ENCODE data around the gene MMP25.

Gene MMP25

GRCh38 chr16:3017344-3017743, 29.0 kb upstream of the MMP25 start:
- DNase-seq, result no peak

DNA sequence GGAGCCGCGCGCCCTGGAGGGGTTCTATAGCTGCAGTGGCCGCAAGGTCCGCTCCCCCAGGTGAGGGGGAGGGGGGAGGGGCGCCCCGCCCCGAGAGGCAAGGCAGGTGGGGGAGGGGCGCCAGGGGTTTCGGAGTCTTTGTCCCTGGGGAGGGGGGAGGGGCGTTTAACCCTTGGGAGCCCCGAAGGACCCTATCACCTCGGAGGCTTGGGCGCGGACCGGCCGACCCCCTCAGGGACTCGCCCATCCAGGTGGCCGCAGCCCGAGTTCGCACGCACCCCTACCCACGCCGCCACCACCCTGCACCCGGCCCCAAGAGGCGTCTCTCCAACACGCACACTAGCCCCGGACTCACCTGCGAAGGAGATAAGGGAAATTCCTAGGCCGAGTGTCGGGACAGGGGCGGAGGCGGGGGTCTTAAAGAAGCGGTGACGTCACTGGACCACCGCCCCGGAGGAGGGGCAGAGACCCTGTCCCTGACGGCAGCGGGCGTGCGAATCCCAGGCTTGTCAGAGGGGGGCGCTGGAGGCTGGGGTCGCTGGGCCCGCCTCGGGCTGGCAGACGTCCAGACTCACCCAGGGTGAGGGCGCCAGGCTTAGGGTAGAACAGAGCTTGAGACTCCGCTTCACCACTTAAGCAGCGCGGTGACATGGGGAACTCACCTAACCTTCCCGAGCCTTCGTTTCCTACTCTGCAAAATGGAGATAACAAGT, 28.4 kb upstream of the MMP25 start, which contains the start of gene CLDN6:
CLDN6 (minus strand) TSS at position 390 of the 713 bp plus-strand sequence. CDS start 2,162 bp downstream, outside the sequence.
- peak; percentile 61 for DNase-seq

DNA sequence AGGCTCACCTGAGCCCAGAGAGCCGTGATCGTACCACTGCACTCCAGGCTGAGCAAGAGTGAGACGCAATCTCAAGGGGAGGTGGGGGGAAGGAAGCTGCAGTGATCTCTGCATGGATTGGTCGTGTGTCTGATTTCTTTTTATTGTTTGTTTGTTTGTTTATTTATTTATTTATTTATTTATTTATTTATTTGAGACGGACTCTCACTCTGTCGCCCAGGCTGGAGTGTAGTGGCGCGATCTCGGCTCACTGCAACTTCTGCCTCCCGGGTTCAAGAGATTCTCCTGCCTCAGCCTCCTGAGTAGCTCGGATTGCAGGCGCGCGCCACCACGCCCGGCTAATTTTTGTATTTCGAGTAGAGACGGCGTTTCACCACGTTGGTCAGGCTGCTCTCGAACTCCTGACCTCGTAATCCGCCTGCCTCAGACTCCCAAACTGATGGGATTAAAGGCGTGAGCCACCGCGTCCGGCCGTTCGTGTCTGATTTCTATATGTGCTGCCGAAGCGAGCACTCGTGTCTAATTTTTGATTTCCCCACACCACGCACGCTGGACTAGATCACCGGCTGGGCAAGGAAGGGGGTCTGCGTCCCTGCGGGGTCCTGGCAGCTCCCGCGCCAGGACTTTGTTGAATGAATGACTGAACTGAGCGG, 26.6 kb upstream of the MMP25 start:
- DNase-seq, result no peak

- peak; percentile 74 for DNase-seq
Observed at GRCh38 chr16:3020247-3020603, 26.1 kb upstream of the MMP25 start, which contains the start of gene TNFRSF12A. TNFRSF12A (plus strand) TSS chr16:3020368; CDS start chr16:3020398, 30 bp downstream.

DNA sequence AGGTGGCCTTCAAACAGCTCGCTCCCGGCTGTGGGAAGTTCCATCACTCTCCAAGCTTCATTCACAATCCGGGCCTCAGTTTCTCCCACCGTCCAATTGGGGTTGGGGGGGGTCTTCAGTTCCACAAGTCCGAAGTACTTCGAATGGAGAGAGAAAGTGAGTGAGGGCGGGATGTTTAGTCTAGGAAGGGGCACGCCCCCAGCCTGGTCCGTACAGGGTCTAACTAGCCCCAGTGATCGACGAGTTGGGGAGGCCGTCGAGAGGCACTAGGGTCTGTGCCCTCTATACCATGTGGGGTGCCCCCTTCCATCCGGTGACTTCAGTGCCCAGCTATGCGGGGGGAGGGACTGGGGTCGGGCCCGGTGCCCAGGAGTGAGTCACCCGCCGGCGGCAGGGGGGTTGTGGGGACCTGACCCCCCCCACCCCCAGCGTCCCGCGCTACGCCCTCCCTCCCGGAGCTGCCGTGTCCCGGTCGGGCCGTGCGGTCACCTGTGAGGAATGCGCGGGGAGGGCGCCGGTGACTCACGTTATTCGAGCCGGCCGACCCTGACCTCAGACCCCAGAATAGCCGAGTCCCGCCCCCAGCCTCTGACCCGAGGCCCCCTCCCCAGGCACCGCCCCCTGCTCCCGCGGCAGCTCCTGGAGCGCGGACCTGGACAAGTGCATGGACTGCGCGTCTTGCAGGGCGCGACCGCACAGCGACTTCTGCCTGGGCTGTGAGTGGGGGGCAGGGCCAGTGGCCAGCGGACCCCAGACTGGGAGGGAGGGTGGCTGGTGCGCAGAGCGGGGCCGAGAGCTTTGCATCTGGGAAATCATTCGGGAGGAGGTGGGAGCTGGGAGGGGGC, 25.5 kb upstream of the MMP25 start:
- no peak for DNase-seq

GRCh38 chr16:3021449-3022207, 24.7 kb upstream of the MMP25 start:
- DNase-seq, result peak; percentile 77

GRCh38 chr16:3022208-3022683, 24.1 kb upstream of the MMP25 start:
- DNase-seq, result no peak

DNA sequence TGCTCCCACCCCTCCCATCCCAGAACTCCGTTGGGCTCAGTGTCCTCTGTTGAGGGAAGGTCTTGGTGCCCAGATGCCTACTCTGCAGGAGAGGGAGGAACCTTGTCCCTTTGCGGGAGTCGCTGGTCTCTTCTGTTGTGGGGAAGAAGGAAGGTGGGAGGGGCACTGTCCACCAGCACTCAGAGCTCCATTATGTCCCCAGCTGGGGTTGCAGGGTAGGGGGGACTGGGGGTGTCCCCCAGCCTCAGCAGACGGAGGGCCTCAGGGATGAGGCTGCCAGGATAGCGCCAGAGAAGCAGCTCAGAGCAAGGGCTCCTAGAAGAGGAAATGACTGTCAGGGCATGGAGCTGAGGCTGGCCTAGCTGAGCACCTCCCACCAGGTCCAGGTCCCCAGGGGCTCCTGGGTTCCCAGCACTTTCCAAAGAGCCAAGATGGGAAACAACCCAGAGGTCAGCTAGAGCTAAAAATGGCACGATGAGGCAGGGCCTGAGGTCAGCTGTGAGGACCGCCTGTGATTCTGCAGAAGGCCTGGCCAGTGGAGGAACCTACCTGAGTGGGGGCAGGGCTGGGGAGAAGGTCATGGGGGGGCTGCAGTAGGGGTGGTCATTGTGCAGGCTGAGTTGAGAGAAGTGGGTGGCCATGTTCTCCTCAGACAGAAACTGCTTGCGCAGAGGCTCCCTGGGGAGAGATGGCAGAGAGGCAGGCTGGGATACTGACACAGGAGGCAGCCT, 23.5 kb upstream of the MMP25 start:
- DNase-seq, result no peak

DNA sequence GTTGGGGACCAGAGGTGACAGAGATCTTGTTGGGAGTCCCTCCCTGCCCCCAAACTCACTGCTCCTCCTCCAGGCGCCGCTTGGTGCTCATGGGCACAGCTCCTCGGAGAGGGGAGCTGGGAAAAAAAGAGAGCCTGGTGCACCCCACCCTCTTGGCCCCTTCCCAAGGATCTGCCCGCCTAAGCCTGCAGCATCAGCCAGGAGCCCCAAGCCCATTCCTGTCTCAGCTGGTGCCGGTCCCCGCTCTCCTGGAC, 23.0 kb upstream of the MMP25 start:
- DNase-seq, result no peak

DNA sequence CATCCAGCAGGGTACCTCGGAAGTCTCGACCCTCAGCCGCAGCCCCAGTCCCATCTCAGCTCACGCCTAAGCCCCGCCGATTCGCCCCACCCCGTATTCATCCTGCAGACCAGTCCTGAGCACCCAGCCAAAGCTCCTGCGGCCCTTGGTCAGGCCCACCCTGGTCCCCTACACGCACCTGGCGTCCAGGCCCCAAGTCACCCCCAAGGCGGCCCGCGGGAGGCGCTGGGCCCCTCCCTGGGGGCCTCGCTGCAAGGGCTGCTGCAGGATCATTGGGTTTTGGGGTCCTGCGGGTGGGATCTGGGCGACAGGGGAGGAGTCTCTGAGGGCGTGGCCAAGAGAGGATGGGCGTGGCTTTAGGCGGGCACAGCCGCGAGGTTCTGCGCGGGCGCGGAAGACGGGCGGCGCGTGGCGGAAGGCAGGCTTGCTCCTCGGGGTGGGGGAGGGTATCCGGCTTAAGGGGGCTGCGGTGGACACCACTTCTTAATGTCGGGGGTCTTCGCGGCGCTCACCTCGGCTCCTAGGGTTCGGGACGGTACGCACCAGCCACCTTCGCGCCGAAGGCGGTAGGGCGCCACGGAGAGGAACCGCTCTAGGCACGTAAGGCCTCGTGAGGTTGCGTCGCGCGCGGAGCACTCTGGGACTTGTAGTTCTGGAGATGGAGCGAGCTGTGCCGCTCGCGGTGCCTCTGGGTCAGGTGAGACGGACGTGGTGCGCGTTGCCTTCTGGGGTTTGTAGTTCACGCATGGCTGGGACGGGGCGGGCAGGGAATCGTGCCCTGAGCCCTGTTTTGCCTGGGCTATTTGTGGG, 22.5 kb upstream of the MMP25 start, which contains the start of the genes HCFC1R1 and THOC6:
HCFC1R1 (minus strand) TSS at position 274 of the 810 bp plus-strand sequence; CDS start at position 273, 1 bp downstream.
THOC6 (plus strand) TSS at position 367 of the 810 bp plus-strand sequence; CDS start at position 659, 292 bp downstream.
- DNase-seq, result peak; percentile 98

GRCh38 chr16:3025032-3026002, 21.0 kb upstream of the MMP25 start:
- DNase-seq, result no peak

- DNase-seq, result no peak
Observed at GRCh38 chr16:3026003-3026378, 20.4 kb upstream of the MMP25 start.

DNA sequence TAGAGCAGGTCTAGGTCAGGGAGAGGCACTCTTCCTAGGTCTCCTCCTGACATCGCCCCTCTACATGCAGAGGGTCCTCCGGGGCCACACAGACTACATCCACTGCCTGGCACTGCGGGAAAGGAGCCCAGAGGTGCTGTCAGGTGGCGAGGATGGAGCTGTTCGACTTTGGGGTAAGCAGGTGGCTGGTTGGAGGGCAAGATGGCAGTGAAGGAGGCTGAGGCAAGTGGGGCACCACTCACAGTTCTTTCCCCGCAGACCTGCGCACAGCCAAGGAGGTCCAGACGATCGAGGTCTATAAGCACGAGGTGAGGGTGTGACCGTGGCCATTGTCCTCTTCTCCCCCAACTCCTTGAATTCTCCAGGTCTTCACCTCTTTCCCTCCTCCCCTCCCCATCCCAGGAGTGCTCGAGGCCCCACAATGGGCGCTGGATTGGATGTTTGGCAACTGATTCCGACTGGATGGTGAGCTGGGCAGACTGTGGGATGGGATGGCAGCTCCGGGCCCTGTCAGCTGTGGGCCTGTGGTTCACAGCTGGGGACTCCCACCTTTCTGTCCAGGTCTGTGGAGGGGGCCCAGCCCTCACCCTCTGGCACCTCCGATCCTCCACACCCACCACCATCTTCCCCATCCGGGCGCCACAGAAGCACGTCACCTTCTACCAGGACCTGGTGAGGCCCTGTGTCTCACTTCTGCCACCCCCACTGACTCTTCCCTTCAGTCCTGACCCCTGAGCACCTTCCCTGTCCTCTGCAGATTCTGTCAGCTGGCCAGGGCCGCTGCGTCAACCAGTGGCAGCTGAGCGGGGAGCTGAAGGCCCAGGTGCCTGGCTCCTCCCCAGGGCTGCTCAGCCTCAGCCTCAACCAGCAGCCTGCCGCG, 19.5 kb upstream of the MMP25 start:
- no peak for DNase-seq

GRCh38 chr16:3027489-3027795, 18.9 kb upstream of the MMP25 start:
- no peak for DNase-seq

DNA sequence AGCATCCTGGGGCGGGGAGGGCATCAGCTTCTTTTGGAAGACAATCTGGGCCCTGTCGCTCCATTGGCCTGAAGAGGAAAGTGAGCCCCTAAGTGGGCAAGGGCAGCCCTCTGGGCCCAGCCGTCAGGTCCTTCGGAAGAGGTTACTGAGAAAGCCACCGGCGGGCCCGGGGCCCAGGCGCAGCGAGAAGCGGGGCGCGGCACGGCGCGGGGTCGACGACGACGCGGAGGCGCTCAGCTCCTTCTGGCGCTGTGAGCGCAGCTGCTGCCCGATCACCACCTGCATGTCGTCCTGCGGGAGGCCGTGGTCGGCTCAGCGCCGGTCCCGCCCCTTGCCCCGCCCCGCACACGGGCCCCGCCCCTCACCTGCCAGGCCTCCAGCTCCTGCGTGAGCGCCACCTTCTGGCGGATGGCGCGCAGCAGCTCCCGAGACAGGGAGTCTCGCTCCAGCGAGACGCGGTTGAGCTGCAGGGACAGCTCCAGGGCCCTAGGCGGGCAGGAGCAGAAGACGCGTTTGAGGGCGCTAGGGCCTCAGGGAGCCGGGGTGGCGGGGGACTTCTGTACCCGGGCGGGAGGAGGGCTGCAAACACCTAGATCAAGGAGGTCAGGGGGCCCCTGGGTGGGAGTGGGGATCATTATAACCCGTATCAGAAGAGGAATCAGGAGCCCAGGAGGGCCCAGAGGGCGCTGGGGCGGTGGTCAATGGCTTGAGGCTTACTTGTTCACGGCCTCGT, 18.2 kb upstream of the MMP25 start:
- DNase-seq, result peak; percentile 86

GRCh38 chr16:3028716-3029319, 17.5 kb upstream of the MMP25 start:
- no peak for DNase-seq

- DNase-seq, result no peak
Observed at GRCh38 chr16:3029491-3030221, 16.7 kb upstream of the MMP25 start.

All from retina (tissue), 1 donor.